ENCODE measurements around the gene MAD2L1BP.

- TF ChIP-seq POLR2A (IDR thresholded peaks at IDR 0.05; ENCODE audit: extremely low read depth, insufficient read length) = peak; percentile 5
- TF ChIP-seq, protein P1, sequence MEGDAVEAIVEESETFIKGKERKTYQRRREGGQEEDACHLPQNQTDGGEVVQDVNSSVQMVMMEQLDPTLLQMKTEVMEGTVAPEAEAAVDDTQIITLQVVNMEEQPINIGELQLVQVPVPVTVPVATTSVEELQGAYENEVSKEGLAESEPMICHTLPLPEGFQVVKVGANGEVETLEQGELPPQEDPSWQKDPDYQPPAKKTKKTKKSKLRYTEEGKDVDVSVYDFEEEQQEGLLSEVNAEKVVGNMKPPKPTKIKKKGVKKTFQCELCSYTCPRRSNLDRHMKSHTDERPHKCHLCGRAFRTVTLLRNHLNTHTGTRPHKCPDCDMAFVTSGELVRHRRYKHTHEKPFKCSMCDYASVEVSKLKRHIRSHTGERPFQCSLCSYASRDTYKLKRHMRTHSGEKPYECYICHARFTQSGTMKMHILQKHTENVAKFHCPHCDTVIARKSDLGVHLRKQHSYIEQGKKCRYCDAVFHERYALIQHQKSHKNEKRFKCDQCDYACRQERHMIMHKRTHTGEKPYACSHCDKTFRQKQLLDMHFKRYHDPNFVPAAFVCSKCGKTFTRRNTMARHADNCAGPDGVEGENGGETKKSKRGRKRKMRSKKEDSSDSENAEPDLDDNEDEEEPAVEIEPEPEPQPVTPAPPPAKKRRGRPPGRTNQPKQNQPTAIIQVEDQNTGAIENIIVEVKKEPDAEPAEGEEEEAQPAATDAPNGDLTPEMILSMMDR (IDR thresholded peaks at IDR 0.05; ENCODE audit: low read depth, low read length) = no peak
- TF ChIP-seq MAX (IDR thresholded peaks at IDR 0.05; ENCODE audit: low read depth, low read length) = peak; percentile 42; the same call in 1 of the 2 replicates
Observed at GRCh38 chr6:43628393-43629103, 7.1 kb upstream of the MAD2L1BP start.

All from NB4 (cell line).